ENCODE measurements around the gene KRTAP10-2.
"Not testable (repeated sequence)": the region's sequence is repeated elsewhere in the genome, so short reads cannot be mapped to it uniquely, and the experiment has no call there.

The KRTAP10-2 gene

GRCh38 chr21:44508711-44509445 is 42.4 kb downstream of the KRTAP10-2 start:
- Histone ChIP-seq H3K27me3 (ENCODE audit: insufficient read depth, low read length) (peaks cover 26% of the 10 kb centered on the region), H3K4me1 (ENCODE audit: control insufficient read depth, insufficient read depth, low read length, unreplicated experiment) (no peaks in the 10 kb centered on the region), H3K27ac (ENCODE audit: low read depth, low read length) (no peak overlapping the region), H3K36me3 (ENCODE audit: insufficient read depth, low read length) (no peaks in the 10 kb centered on the region), H2AFZ (ENCODE audit: low read length, unreplicated experiment) (no peak overlapping the region), H3K79me2 (ENCODE audit: control insufficient read depth, insufficient read depth, low read length, unreplicated experiment) (no peaks in the 10 kb centered on the region), H3K4me3 (ENCODE audit: low read depth, low read length) (no peak overlapping the region)

- H3K27me3 ChIP-seq (ENCODE audit: insufficient read depth, low read length): peaks cover 26% of the 10 kb centered on the region
- H3K36me3 ChIP-seq (ENCODE audit: insufficient read depth, low read length): no peaks in the 10 kb centered on the region
- H3K4me3 ChIP-seq (ENCODE audit: low read depth, low read length): no peak overlapping the region
- no peak overlapping the region for H3K27ac ChIP-seq (ENCODE audit: low read depth, low read length)
- H3K79me2 ChIP-seq (ENCODE audit: control insufficient read depth, insufficient read depth, low read length, unreplicated experiment): no peaks in the 10 kb centered on the region
- no peaks in the 10 kb centered on the region for H3K4me1 ChIP-seq (ENCODE audit: control insufficient read depth, insufficient read depth, low read length, unreplicated experiment)
- no peak overlapping the region for H2AFZ ChIP-seq (ENCODE audit: low read length, unreplicated experiment)
These were observed 42.9 kb downstream of the KRTAP10-2 start for GRCh38 chr21:44508426-44508710.

GRCh38 chr21:44507673-44508425 is 43.5 kb downstream of the KRTAP10-2 start:
- H3K27ac ChIP-seq (ENCODE audit: low read depth, low read length): no peak overlapping the region
- peaks cover 26% of the 10 kb centered on the region for H3K27me3 ChIP-seq (ENCODE audit: insufficient read depth, low read length)
- H2AFZ ChIP-seq (ENCODE audit: low read length, unreplicated experiment): no peak overlapping the region
- no peaks in the 10 kb centered on the region for H3K36me3 ChIP-seq (ENCODE audit: insufficient read depth, low read length)
- H3K4me1 ChIP-seq (ENCODE audit: control insufficient read depth, insufficient read depth, low read length, unreplicated experiment): no peaks in the 10 kb centered on the region
- H3K79me2 ChIP-seq (ENCODE audit: control insufficient read depth, insufficient read depth, low read length, unreplicated experiment): no peaks in the 10 kb centered on the region
- no peak overlapping the region for H3K4me3 ChIP-seq (ENCODE audit: low read depth, low read length)

GRCh38 chr21:44506279-44507255 is 44.7 kb downstream of the KRTAP10-2 start:
- H3K27ac ChIP-seq (ENCODE audit: low read depth, low read length): no peak overlapping the region
- H3K27me3 ChIP-seq (ENCODE audit: insufficient read depth, low read length): peaks cover 35% of the 10 kb centered on the region
- no peak overlapping the region for H2AFZ ChIP-seq (ENCODE audit: low read length, unreplicated experiment)
- no peaks in the 10 kb centered on the region for H3K4me1 ChIP-seq (ENCODE audit: control insufficient read depth, insufficient read depth, low read length, unreplicated experiment)
- no peaks in the 10 kb centered on the region for H3K36me3 ChIP-seq (ENCODE audit: insufficient read depth, low read length)
- H3K4me3 ChIP-seq (ENCODE audit: low read depth, low read length): no peak overlapping the region
- no peaks in the 10 kb centered on the region for H3K79me2 ChIP-seq (ENCODE audit: control insufficient read depth, insufficient read depth, low read length, unreplicated experiment)

GRCh38 chr21:44505673-44506278 is 45.5 kb downstream of the KRTAP10-2 start:
- H3K79me2 ChIP-seq (ENCODE audit: control insufficient read depth, insufficient read depth, low read length, unreplicated experiment): no peaks in the 10 kb centered on the region
- H3K36me3 ChIP-seq (ENCODE audit: insufficient read depth, low read length): no peaks in the 10 kb centered on the region
- H3K27me3 ChIP-seq (ENCODE audit: insufficient read depth, low read length): peaks cover 33% of the 10 kb centered on the region
- H3K4me3 ChIP-seq (ENCODE audit: low read depth, low read length): no peak overlapping the region
- no peak overlapping the region for H2AFZ ChIP-seq (ENCODE audit: low read length, unreplicated experiment)
- no peak overlapping the region for H3K27ac ChIP-seq (ENCODE audit: low read depth, low read length)
- no peaks in the 10 kb centered on the region for H3K4me1 ChIP-seq (ENCODE audit: control insufficient read depth, insufficient read depth, low read length, unreplicated experiment)

GRCh38 chr21:44503901-44504399 is 47.4 kb downstream of the KRTAP10-2 start:
- Histone ChIP-seq H3K27me3 (ENCODE audit: insufficient read depth, low read length) (peaks cover 41% of the 10 kb centered on the region), H3K36me3 (ENCODE audit: insufficient read depth, low read length) (no peaks in the 10 kb centered on the region), H2AFZ (ENCODE audit: low read length, unreplicated experiment) (no peak overlapping the region), H3K27ac (ENCODE audit: low read depth, low read length) (no peak overlapping the region), H3K4me3 (ENCODE audit: low read depth, low read length) (no peak overlapping the region), H3K79me2 (ENCODE audit: control insufficient read depth, insufficient read depth, low read length, unreplicated experiment) (no peaks in the 10 kb centered on the region), H3K4me1 (ENCODE audit: control insufficient read depth, insufficient read depth, low read length, unreplicated experiment) (no peaks in the 10 kb centered on the region)

- H3K27ac ChIP-seq (ENCODE audit: low read depth, low read length); H3K4me3 ChIP-seq (ENCODE audit: low read depth, low read length): not testable (repeated sequence)
- H3K27me3 ChIP-seq (ENCODE audit: insufficient read depth, low read length): peaks cover 34% of the 10 kb centered on the region
These were observed 48.1 kb downstream of the KRTAP10-2 start for GRCh38 chr21:44503006-44503889.

GRCh38 chr21:44502171-44502958 is 48.9 kb downstream of the KRTAP10-2 start:
- H2AFZ ChIP-seq (ENCODE audit: low read length, unreplicated experiment): no peak overlapping the region
- no peaks in the 10 kb centered on the region for H3K36me3 ChIP-seq (ENCODE audit: insufficient read depth, low read length)
- H3K4me1 ChIP-seq (ENCODE audit: control insufficient read depth, insufficient read depth, low read length, unreplicated experiment): no peaks in the 10 kb centered on the region
- no peak overlapping the region for H3K4me3 ChIP-seq (ENCODE audit: low read depth, low read length)
- H3K79me2 ChIP-seq (ENCODE audit: control insufficient read depth, insufficient read depth, low read length, unreplicated experiment): no peaks in the 10 kb centered on the region
- H3K27me3 ChIP-seq (ENCODE audit: insufficient read depth, low read length): peaks cover 30% of the 10 kb centered on the region
- no peak overlapping the region for H3K27ac ChIP-seq (ENCODE audit: low read depth, low read length)

More at GRCh38 chr21:44503006-44503889, 48.1 kb downstream of the KRTAP10-2 start:
- not testable (repeated sequence) for H2AFZ ChIP-seq (ENCODE audit: low read length, unreplicated experiment); H3K4me1 ChIP-seq (ENCODE audit: control insufficient read depth, insufficient read depth, low read length, unreplicated experiment); H3K79me2 ChIP-seq (ENCODE audit: control insufficient read depth, insufficient read depth, low read length, unreplicated experiment); H3K36me3 ChIP-seq (ENCODE audit: insufficient read depth, low read length)

Data from ACC112 (cell line).